NCI-H128 (cell line): Measurements from ENCODE around the gene TCF7L2.

Source experiments
- DNase-seq: peaks from one replicate; lab custom pipeline; 2025; ENCODE audit not compliant: unreplicated experiment; lab: John Stamatoyannopoulos, UW

TCF7L2 gene

GRCh38 chr10:113042868-113043267, 92.8 kb downstream of the TCF7L2 start:
- no peak for DNase-seq

- no peak for DNase-seq
Observed at GRCh38 chr10:113044016-113044755, 94.1 kb downstream of the TCF7L2 start.

GRCh38 chr10:113045147-113046055, 95.4 kb downstream of the TCF7L2 start:
- DNase-seq: no peak

GRCh38 chr10:113047151-113047550, 97.1 kb downstream of the TCF7L2 start:
- DNase-seq: no peak

GRCh38 chr10:113047605-113047962, 97.5 kb downstream of the TCF7L2 start:
- DNase-seq: no peak

GRCh38 chr10:113047963-113048781, 98.1 kb downstream of the TCF7L2 start:
- no peak for DNase-seq

- no peak for DNase-seq
Observed at GRCh38 chr10:113049881-113050280, 99.8 kb downstream of the TCF7L2 start.

GRCh38 chr10:113052076-113052830, 102.2 kb downstream of the TCF7L2 start:
- no peak for DNase-seq

- DNase-seq: no peak
Observed at GRCh38 chr10:113053091-113053490, 103.0 kb downstream of the TCF7L2 start.

GRCh38 chr10:113053881-113054280, 103.8 kb downstream of the TCF7L2 start:
- DNase-seq: no peak

- DNase-seq: no peak
Observed at GRCh38 chr10:113055458-113055857, 105.4 kb downstream of the TCF7L2 start.

- DNase-seq: no peak
Observed at GRCh38 chr10:113056030-113056429, 106.0 kb downstream of the TCF7L2 start.

- DNase-seq: no peak
Observed at GRCh38 chr10:113056441-113057021, 106.5 kb downstream of the TCF7L2 start.

- DNase-seq: peak; percentile 52
Observed at GRCh38 chr10:113057948-113058522, 108.0 kb downstream of the TCF7L2 start.

- DNase-seq: no peak
Observed at GRCh38 chr10:113058523-113059370, 108.7 kb downstream of the TCF7L2 start.

GRCh38 chr10:113059371-113059780, 109.3 kb downstream of the TCF7L2 start:
- DNase-seq: no peak

- DNase-seq: no peak
Observed at GRCh38 chr10:113060201-113061053, 110.4 kb downstream of the TCF7L2 start.

- no peak for DNase-seq
Observed at GRCh38 chr10:113061054-113061430, 111.0 kb downstream of the TCF7L2 start.
